ENCODE measurements around the gene SAV1. TPM values are rescaled to one million over a fixed set of nuclear protein-coding genes. Genes with fewer than 3 reads are reported as not detected.

Gene SAV1
- total RNA-seq, 2 experiments from 2014 or later = 7.9 to 8.8 TPM

DNA sequence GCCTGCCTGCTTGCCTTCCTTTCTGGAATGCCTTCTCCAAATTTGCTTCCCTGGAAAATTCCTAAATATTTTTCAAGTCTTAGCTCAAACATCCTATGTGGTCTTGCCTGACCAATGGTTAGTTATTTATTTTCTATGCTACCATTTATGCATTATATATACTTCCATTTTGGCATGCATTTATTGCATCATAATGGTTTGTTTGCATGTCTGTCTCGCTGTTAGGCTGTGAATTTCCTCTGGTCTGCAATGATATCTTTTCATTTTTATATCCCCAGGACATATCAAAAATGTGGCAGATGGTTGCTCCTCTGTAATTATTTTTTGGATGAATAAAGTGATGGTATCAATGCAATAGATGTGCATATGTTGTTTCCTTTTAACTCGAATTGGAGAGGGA, 77.6 kb downstream of the SAV1 start:
- ChIA-PET CTCF (no interaction called here), POLR2A (no interaction called here)
- H3K4me3 Mint-ChIP-seq = no peak overlapping the region

More for the DNA sequence above, 77.6 kb downstream of the SAV1 start:
- Histone ChIP-seq H3K27me3 (ENCODE audit: control insufficient read depth in 1 of 2, insufficient read depth in 2 of 2, low read length in 2 of 2) (no peaks in the 10 kb centered on the region), H3K4me1 (ENCODE audit: insufficient read depth, low read length) (no peaks in the 10 kb centered on the region), H3K36me3 (ENCODE audit: insufficient read depth, low read length) (no peaks in the 10 kb centered on the region), H3K9me3 (ENCODE audit: control insufficient read depth in 1 of 2, insufficient read depth in 1 of 2, low read length in 2 of 2) (no peaks in the 10 kb centered on the region), H3K27ac (ENCODE audit: low read depth in 1 of 2, low read length in 2 of 2) (no peak overlapping the region), H3K4me3 (ENCODE audit: low read length) (no peak overlapping the region)
- no peaks in the 10 kb centered on the region for H3K36me3 Mint-ChIP-seq (ENCODE audit: low read depth)
- ATAC-seq (ENCODE audit: poor library complexity) (no peak), DNase-seq (no peak)
- no peaks in the 10 kb centered on the region for H3K4me1 Mint-ChIP-seq (ENCODE audit: low read depth)
- TF ChIP-seq, protein P1, sequence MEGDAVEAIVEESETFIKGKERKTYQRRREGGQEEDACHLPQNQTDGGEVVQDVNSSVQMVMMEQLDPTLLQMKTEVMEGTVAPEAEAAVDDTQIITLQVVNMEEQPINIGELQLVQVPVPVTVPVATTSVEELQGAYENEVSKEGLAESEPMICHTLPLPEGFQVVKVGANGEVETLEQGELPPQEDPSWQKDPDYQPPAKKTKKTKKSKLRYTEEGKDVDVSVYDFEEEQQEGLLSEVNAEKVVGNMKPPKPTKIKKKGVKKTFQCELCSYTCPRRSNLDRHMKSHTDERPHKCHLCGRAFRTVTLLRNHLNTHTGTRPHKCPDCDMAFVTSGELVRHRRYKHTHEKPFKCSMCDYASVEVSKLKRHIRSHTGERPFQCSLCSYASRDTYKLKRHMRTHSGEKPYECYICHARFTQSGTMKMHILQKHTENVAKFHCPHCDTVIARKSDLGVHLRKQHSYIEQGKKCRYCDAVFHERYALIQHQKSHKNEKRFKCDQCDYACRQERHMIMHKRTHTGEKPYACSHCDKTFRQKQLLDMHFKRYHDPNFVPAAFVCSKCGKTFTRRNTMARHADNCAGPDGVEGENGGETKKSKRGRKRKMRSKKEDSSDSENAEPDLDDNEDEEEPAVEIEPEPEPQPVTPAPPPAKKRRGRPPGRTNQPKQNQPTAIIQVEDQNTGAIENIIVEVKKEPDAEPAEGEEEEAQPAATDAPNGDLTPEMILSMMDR (IDR thresholded peaks at IDR 0.05) = no peak
- no peaks in the 10 kb centered on the region for H3K27me3 Mint-ChIP-seq
- no peak overlapping the region for H3K27ac Mint-ChIP-seq
- H3K9me3 Mint-ChIP-seq = no peaks in the 10 kb centered on the region
- intact Hi-C loops (cut with DNase I, micrococcal nuclease) = no loop called here

Other genes with a start within 250 kb of the SAV1 start
- 10 to 100 TPM; 32.4 to 34.5 TPM for gene MAP4K5, start 135.7 kb downstream of the SAV1 start, total RNA-seq
- gene ATL1, start 108.2 kb downstream of the SAV1 start, total RNA-seq = 1 to 10 TPM; 1.2 TPM
- gene NIN, start 162.9 kb upstream of the SAV1 start, total RNA-seq = 10 to 100 TPM; 96.8 to 98.5 TPM
- not detected for gene ABHD12B, start 203.7 kb upstream of the SAV1 start, total RNA-seq